GM12878 (cell line): ENCODE measurements around the gene USP17L25. TPM values are rescaled to one million over a fixed set of nuclear protein-coding genes. Genes with fewer than 3 reads are reported as not detected.
"Not testable (repeated sequence)": the region's sequence is repeated elsewhere in the genome, so short reads cannot be mapped to it uniquely, and the experiment has no call there.

Source experiments
- ATAC-seq: fragments of 200-7000 bp; cut with Tn5 transposase; 3 replicates; pipeline ENCODE4 v1.9.1; 2020; ENCODE audit warnings: mild to moderate bottlenecking, moderate library complexity
- BruUV-seq: library from RNA; stranded (reverse); fragments of 400-500 nt; replicated peaks from 2 replicates; lab custom pipeline; 2021; lab: Mats Ljungman, UMichigan
- CTCF ChIA-PET: fragments of 300-600 bp; sonication (Branson Sonifier 250); formaldehyde crosslinking; extraction: SDS; loops from one replicate; lab custom pipeline; 2021; ENCODE audit warnings: inconsistent platforms; lab: Yijun Ruan, JAX
- POLR2A ChIA-PET: fragments of 350-600 bp; formaldehyde crosslinking; extraction: SDS; loops from one replicate; lab custom pipeline; 2021; ENCODE audit warnings: inconsistent platforms; lab: Charles Lee
- RAD21 ChIA-PET: fragments of 300-600 bp; sonication (Branson Sonifier 250); formaldehyde crosslinking; loops from one replicate; lab custom pipeline; 2023; ENCODE audit warnings: antibody characterized with exemption; ENCODE audit not compliant: unreplicated experiment; lab: Charles Lee
- SMC1A ChIA-PET: fragments of 300-600 bp; sonication (Branson Sonifier 250); formaldehyde crosslinking; loops from one replicate; lab custom pipeline; 2023; ENCODE audit not compliant: unreplicated experiment, uncharacterized antibody; lab: Charles Lee
- DNase-seq: peaks from one replicate; pipeline ENCODE4 v3.0.0-alpha.2; 2011; ENCODE audit warnings: low read depth, low spot score
- FAIRE-seq: peaks from 3 replicates; lab custom pipeline; 2011; peaks lifted over from hg19 to GRCh38; lab: Jason Lieb, UNC
- H2AFZ ChIP-seq: 2 replicates; pipeline ENCODE4 v1.6.0; 2011; ENCODE audit warnings: low read depth, low read length, control low read depth; ENCODE audit not compliant: control insufficient read depth
- H3K27ac ChIP-seq: 2 replicates; pipeline ENCODE4 v1.5.1; 2011; ENCODE audit warnings: control low read depth; ENCODE audit not compliant: control insufficient read depth, insufficient read depth
- H3K27me3 ChIP-seq, 2 experiments: replicated peaks in 1 of 2; 2 replicates each; pipeline versions ENCODE4 v1.6.0 to v1.6.1; 2011; ENCODE audit warnings: low read length in 1 of 2; ENCODE audit not compliant: control insufficient read depth in 2 of 2, insufficient read depth in 2 of 2
- H3K36me3 ChIP-seq, 2 experiments: 2 replicates each; pipeline ENCODE4 v1.5.1; 2011; ENCODE audit warnings: low read length in 1 of 2; ENCODE audit not compliant: control insufficient read depth in 2 of 2, insufficient read depth in 2 of 2
- H3K4me1 ChIP-seq: 2 replicates; pipeline ENCODE4 v1.6.1; 2011; ENCODE audit warnings: mild to moderate bottlenecking, low read length, moderate library complexity, mixed read lengths; ENCODE audit not compliant: control insufficient read depth, insufficient read depth
- H3K4me2 ChIP-seq: 2 replicates; pipeline ENCODE4 v1.6.0; 2011; ENCODE audit warnings: control low read depth; ENCODE audit not compliant: control insufficient read depth, insufficient read depth
- H3K4me3 ChIP-seq: fragments of 200-600 bp; sonication (generic); 2 replicates; pipeline ENCODE4 v1.5.1; 2016
- H3K79me2 ChIP-seq: 2 replicates; pipeline ENCODE4 v1.6.0; 2011; ENCODE audit warnings: low read length; ENCODE audit not compliant: control insufficient read depth, insufficient read depth
- H3K9ac ChIP-seq: 2 replicates; pipeline ENCODE4 v1.8.0; 2011; ENCODE audit warnings: low read length, control low read depth, mixed read lengths; ENCODE audit not compliant: control insufficient read depth, insufficient read depth
- H3K9me3 ChIP-seq: replicated peaks from 3 replicates; pipeline ENCODE4 v1.5.1; 2011; ENCODE audit warnings: mild to moderate bottlenecking, low read length; ENCODE audit not compliant: control insufficient read depth, insufficient read depth
- H4K20me1 ChIP-seq: 2 replicates; pipeline ENCODE4 v1.6.0; 2011; ENCODE audit not compliant: control insufficient read depth, insufficient read depth
- WGBS: methylation state at CpG from one replicate; pipeline ENCODE4 v1.1.6; 2016; ENCODE audit warnings: low lambda C conversion rate; ENCODE audit not compliant: insufficient replicate concordance, insufficient coverage; ENCODE audit errors: missing lambda C conversion rate; 5-methylcytosine and 5-hydroxymethylcytosine counted together
- in situ Hi-C: fragments of 300-500 bp; cut with MboI; formaldehyde crosslinking; loops from 9 replicates; pipeline ENCODE4 v1.14.3; 2018; ENCODE audit warnings: mixed read lengths
- intact Hi-C: fragments of 100-400 bp; cut with micrococcal nuclease; formaldehyde crosslinking; loops from one replicate; pipeline ENCODE4 v1.14.2; 2022; ENCODE audit not compliant: unreplicated experiment
- polyA plus RNA-seq, 11 experiments: library from polyadenylated mRNA; depleted of rRNA in 4 of 11; unstranded in 6 of 11; stranded (reverse) in 5 of 11; fragments of >200 nt; fragmentation: Nextera tagmentation in 4 of 11; fragmentation: Illumina TruSeq in 1 of 11; extraction: Ambion mirVana in 4 of 11; extraction: Trizol in 1 of 11; gene quantifications; 1 replicate in 1 of 11; 2 replicates in 10 of 11; pipeline versions ENCODE4 v1.2.1 to v1.2.3, GENCODE V29; 2011 to 2016; ENCODE audit warnings: inconsistent platforms in 2 of 11, missing spikeins in 2 of 11, low read depth in 1 of 11
- total RNA-seq, 4 experiments: library from RNA; depleted of rRNA in 3 of 4; stranded (reverse); fragments of >200 nt in 3 of 4; fragmentation: Illumina TruSeq in 1 of 4; extraction: Trizol in 1 of 4; gene quantifications; 2 replicates each; pipeline versions ENCODE4 v1.2.1 to v1.2.3, GENCODE V29; 2013 to 2021

Gene USP17L25
- total and polyA plus RNA-seq, 10 of the 15 experiments (the other 5 are each of a cell fraction or from before 2014, with no cell fraction given) = not detected

- ATAC-seq, H3K9me3 ChIP-seq, H3K9ac ChIP-seq, in situ Hi-C loops, H3K27ac ChIP-seq, SMC1A ChIA-PET, H3K36me3 ChIP-seq, H3K27me3 ChIP-seq, FAIRE-seq, H3K4me3 ChIP-seq, RAD21 ChIA-PET, BruUV-seq, H4K20me1 ChIP-seq, POLR2A ChIA-PET, H3K79me2 ChIP-seq, H3K4me1 ChIP-seq, DNase-seq, H3K4me2 ChIP-seq, CTCF ChIA-PET, intact Hi-C loops, H2AFZ ChIP-seq: not testable (repeated sequence)
- no CpG with 5 or more reads among the region's 18 CpGs for WGBS
Observed at GRCh38 chr4:9350866-9351265, 21.2 kb downstream of the USP17L25 start.

DNA sequence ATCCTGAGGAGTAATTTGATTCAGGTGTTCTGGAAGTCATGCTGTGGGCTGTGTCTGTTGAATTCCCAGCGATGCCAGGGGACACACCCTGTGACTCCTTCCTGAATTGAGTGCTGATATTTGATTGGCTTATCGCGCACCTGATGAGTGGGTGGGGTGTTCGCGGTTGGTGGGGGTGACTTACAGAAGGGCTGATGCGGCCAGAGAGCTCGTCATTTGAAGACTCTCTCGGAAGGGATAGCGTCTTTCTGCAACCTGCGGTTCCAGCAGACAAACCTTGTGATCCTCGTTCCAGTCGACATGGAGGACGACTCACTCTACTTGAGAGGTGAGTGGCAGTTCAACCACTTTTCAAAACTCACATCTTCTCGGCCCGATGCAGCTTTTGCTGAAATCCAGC is 23.6 kb downstream of the USP17L25 start, which contains the start of gene USP17L29:
TSS of gene USP17L29 (plus strand) at position 301 of the 400 bp plus-strand sequence. CDS start at position 301, 0 bp downstream.
- DNase-seq, H3K36me3 ChIP-seq, intact Hi-C loops, in situ Hi-C loops, RAD21 ChIA-PET, H3K27me3 ChIP-seq, H3K9ac ChIP-seq, H2AFZ ChIP-seq, H3K4me1 ChIP-seq, FAIRE-seq, SMC1A ChIA-PET, CTCF ChIA-PET, H3K79me2 ChIP-seq, H3K4me2 ChIP-seq, H4K20me1 ChIP-seq, H3K4me3 ChIP-seq, BruUV-seq, H3K9me3 ChIP-seq, H3K27ac ChIP-seq, POLR2A ChIA-PET, ATAC-seq: not testable (repeated sequence)
- no CpG with 5 or more reads among the region's 15 CpGs for WGBS

DNA sequence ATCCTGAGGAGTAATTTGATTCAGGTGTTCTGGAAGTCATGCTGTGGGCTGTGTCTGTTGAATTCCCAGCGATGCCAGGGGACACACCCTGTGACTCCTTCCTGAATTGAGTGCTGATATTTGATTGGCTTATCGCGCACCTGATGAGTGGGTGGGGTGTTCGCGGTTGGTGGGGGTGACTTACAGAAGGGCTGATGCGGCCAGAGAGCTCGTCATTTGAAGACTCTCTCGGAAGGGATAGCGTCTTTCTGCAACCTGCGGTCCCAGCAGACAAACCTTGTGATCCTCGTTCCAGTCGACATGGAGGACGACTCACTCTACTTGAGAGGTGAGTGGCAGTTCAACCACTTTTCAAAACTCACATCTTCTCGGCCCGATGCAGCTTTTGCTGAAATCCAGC is 33.1 kb downstream of the USP17L25 start, which contains the start of gene USP17L30:
TSS of gene USP17L30 (plus strand) at position 301 of the 400 bp plus-strand sequence. CDS start at position 301, 0 bp downstream.
- no CpG with 5 or more reads among the region's 15 CpGs for WGBS
- FAIRE-seq, CTCF ChIA-PET: not testable (repeated sequence)

GRCh38 chr4:9379881-9380280 is 50.2 kb downstream of the USP17L25 start:
- BruUV-seq, H3K4me2 ChIP-seq, H3K27me3 ChIP-seq, ATAC-seq, H3K36me3 ChIP-seq, H3K9me3 ChIP-seq, FAIRE-seq, SMC1A ChIA-PET, H3K79me2 ChIP-seq, H3K9ac ChIP-seq, H3K27ac ChIP-seq, H3K4me3 ChIP-seq, H3K4me1 ChIP-seq, DNase-seq, intact Hi-C loops, POLR2A ChIA-PET, CTCF ChIA-PET, H2AFZ ChIP-seq, H4K20me1 ChIP-seq, RAD21 ChIA-PET, in situ Hi-C loops: not testable (repeated sequence)
- WGBS = 11% methylated on average over 1 of the region's 1 CpG

More for the DNA sequence above, 33.1 kb downstream of the USP17L25 start, which contains the start of gene USP17L30:
- H3K79me2 ChIP-seq, ATAC-seq, RAD21 ChIA-PET, H3K9me3 ChIP-seq, SMC1A ChIA-PET, intact Hi-C loops, BruUV-seq, DNase-seq, H3K27me3 ChIP-seq, H3K27ac ChIP-seq, H3K4me2 ChIP-seq, H3K4me1 ChIP-seq, H3K4me3 ChIP-seq, H4K20me1 ChIP-seq, H2AFZ ChIP-seq, in situ Hi-C loops, POLR2A ChIA-PET, H3K9ac ChIP-seq, H3K36me3 ChIP-seq: not testable (repeated sequence)
